ENCODE measurements around the gene SAP30BP.
"Not testable (repeated sequence)": the region's sequence is repeated elsewhere in the genome, so short reads cannot be mapped to it uniquely, and the experiment has no call there.

The SAP30BP gene

DNA sequence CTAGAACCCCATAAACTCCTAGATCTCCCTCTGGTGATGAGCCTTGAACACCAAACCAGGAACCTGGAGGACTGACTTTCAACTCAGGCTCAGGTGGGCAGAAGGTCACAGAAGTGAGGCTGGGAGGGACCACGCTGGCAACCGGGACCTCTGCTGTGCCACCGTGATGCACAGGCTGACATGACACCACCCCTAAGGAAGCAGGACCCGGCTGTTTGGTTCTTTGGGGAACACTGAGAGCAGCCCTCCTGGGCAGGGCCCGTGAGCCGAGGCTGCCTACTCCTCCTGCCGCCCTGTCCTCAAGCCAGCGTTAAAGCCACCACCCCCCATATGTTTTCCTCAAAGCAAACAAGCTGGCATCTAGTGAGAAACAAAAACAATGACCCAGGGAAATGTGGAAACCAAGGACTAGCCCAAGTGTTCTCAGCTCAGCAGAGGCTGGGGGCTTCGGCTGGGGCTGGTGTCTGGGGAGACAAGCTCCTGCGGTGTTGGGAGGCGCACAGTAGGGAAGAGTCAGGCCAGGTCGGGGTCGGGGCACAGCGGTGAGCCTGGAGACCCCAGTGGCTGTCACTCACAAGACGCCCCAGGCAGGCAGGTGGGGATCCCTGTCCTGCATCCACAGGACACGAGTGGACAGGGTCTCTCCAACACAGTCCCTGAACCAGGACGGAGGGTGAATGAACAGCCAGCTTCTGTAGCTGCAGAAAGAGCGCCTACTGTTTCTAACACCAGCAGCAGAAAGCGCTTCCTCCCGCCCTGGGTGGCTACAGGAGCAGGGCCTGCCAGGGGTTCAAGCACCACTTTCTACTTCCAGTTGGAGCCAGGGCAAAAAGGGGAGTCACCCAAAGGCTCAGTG is 32.2 kb upstream of the SAP30BP start:
- no peak for DNase-seq

DNA sequence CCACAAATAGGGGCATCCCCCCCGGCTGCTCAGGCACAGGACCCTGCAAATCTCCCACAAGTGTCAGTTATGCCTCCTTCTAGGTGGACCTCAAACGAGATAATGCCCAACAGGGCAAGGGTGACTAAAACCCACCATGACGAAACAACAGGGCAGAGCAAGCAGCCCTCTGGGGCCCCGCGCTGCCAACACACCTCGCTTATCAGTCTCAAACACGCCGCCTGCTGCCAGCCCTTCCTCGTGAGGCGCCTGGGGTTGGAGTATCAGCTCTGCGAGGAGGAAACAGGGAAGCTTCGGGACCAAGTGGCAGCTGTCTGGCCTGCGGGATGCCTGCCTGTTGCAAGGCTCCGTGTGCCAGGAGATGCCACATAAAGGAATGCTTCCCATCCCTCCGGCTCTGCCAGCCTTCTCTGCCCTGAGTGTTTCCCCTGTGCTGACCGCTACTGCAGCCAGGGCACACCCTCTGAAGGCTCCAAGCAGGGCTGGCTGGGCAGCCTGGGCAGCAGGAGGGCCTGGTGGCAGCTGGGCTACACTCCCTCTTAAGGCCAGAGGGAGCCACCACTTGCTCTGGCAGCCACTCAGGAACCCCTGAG is 31.4 kb upstream of the SAP30BP start:
- DNase-seq = no peak

GRCh38 chr17:75636381-75637142 is 30.6 kb upstream of the SAP30BP start:
- DNase-seq = no peak

DNA sequence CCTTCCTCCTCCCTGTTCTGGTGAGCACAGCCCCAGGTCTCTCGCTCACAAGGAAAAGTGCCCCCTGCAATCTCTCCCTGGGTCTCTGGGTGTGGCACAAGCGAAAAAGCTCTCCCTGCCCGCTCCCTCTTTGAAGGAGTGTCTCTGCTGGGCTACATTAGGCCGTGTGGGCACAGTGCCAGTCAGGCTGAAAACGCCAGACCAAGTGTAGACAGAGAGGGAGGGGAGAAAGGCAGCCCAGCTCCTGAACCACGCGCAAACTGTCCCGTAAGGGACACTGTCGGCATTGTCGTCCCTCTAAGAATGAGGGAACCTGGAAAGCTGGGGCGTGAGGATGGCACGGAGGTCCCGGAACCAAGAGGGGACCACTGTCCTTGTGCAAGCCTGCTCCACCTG is 30.0 kb upstream of the SAP30BP start:
- no peak for DNase-seq

- DNase-seq = no peak
Measured at GRCh38 chr17:75637551-75637950, 29.6 kb upstream of the SAP30BP start.

- not testable (repeated sequence) for DNase-seq
Measured at GRCh38 chr17:75638039-75638438, 29.1 kb upstream of the SAP30BP start.

- DNase-seq = no peak
Measured at GRCh38 chr17:75638893-75639292, 28.2 kb upstream of the SAP30BP start.

- no peak for DNase-seq
Measured at GRCh38 chr17:75639327-75639726, 27.8 kb upstream of the SAP30BP start.

DNA sequence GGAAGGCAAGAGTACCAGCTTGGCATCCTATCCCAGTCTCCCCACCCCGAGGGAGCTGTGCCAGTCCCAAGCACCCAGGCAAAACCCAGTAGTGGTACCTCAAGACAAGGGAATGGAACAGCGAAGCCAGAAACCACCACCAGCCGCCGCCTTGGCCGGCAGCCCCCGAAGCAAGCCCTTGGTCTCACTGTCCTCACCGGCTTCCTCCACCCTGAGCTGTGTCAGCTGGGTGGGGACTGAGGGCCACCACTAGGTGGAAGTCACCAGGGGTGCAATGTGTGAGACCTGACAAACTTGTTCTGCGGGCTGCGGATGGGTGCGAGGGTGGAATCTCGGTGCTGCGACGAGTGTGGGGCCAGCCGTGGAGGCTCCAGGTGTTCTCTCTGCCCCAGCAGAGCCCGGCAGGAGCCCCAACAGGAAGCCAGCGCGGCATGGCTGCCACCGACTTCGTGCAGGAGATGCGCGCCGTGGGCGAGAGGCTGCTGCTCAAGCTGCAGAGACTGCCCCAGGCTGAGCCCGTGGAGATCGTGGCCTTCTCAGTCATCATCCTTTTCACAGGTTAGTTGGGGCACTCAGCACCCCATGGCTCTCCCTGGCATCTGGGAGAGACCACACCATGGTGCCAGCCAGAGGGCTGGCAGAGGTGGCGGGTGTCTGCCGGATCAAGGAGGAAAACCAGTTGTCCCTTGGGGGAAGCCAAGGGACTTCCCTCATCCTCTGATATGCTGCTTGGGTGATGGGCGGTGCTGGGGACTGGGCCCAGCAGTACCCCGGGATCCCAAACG is 27.2 kb upstream of the SAP30BP start:
- DNase-seq = no peak

- DNase-seq = no peak
Measured at GRCh38 chr17:75640556-75641119, 26.5 kb upstream of the SAP30BP start.

DNA sequence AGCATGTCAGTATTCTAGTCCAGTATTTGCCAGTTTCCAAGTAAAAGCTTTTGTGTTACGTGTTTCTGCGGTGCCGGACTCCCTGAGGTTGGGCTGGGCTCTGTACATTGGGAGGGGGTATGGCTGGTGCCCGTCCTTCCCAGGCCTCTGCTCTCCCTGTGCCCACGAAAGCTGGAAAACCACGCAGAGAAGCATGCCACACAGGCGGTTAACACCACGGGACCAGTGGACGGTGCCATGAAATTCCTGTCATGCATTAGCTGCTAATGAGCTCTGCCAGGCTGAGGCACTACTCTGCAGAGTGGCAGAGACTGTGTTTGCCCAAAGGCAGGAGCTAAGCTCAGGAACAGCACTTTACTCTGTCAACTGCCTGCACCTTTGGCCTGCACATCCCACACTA is 25.8 kb upstream of the SAP30BP start:
- no peak for DNase-seq

GRCh38 chr17:75642182-75642783 is 24.9 kb upstream of the SAP30BP start:
- DNase-seq = no peak

- no peak for DNase-seq
Measured at GRCh38 chr17:75642784-75643642, 24.1 kb upstream of the SAP30BP start.

DNA sequence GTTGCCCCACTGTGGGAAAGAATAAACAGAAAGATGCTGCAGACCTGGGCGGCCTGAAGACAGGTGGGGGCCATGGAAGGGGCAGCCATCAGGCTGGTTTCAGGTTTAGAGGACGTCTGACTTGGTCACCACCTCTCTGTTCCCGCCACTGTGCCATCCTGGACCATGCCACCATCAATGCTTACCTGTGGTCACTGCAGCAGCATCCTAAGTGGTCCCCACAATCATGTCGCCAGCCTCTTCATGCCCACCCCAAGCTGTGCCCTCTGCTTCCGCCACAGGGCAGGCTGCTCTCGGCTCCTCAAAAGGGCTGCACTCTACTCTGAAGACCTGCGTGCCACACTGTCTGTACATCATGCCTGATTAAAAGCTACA is 23.5 kb upstream of the SAP30BP start:
- DNase-seq = no peak

DNA sequence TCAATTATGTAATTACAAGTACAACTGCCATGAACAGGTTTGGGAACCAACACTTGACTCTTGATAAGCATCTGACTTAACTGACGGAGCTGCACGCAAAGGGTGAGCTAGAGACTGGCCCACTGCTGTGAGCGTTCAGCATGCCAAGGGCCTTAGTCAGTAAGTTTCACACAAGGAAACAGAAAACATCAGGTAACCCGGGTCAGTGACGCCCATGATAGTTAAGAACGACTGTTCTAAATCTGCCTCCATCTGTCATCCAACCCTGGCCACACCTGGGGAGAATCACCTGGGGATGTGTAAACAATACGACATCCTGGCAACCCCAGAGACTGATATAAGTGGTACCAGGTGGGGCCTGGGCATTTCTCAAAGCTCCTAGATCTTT is 21.6 kb upstream of the SAP30BP start:
- no peak for DNase-seq

- no peak for DNase-seq
Measured at GRCh38 chr17:75645889-75646637, 21.1 kb upstream of the SAP30BP start.

GRCh38 chr17:75646638-75646992 is 20.5 kb upstream of the SAP30BP start:
- DNase-seq = no peak

DNA sequence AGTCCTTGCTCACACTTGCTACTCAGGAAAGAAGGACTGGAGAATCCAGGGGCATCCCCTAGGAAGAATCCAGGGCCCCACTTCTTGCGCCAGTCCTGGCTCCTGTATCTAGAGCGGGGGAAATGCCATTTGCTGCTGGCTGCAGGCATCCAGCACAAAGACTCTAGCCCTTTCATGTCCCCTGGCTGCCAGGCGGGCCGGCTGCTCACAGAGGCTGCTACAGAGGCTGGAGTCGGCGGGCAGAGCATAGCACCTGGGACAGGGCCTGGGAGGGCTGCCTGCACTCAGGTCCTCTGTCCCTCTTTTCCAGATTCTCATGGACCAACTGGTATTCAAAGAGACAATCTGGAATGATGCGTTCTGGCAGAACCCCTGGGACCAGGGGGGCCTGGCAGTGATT is 20.1 kb upstream of the SAP30BP start:
- DNase-seq = no peak

DNA sequence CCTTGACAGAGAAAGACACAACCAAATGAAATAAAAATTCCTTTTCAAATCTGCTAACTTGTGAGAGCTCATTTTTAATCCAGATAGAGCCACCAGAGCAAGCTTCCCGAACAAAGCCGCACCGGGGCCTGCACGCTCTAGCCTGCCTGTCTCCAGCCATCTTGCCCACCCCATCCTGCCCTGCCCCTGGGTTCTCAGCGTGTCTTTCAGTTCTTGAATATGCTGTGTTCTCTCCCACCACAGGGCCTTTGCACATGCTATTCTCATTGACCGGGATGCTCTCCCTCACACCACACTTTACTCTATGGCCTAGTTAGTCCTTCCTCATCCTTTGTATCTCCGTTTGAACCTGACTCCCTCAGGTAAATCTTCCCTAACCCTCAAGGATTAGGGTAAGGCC is 19.2 kb upstream of the SAP30BP start:
- no peak for DNase-seq

DNA sequence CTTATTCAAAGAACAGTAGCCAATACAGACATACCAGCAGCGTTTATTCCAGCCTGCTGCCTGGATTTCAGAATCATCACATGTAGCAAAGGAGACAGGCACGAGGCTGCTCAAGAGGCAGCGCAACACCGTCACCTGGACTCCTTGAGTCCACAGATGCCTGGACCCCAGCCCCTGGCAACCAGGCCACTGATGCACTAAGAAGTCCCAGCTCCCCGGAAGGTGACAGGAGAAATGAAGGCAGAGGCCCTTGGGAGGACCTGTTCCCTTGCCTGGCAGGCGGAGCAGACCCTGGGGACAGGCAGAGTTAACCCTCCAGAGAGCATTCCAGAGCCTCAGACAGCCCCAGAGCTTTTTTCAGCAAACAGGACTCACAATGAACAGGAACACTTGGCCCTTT is 17.5 kb upstream of the SAP30BP start:
- DNase-seq = no peak

GRCh38 chr17:75650874-75651273 is 16.3 kb upstream of the SAP30BP start:
- DNase-seq = no peak
